Activated T-helper 2 cell treated with anti-CD3 and anti-CD28 coated beads, Interferon-gamma antibody, Interleukin-2, Interleukin-4, amounts not matched to agents 10 μg/mL and 5 μg/mL and 100 μg/mL, durations not matched to agents 14 hours and 24 hours and 36 hours (primary cell): ENCODE measurements around the gene GNAT1. TPM values are rescaled to one million over a fixed set of nuclear protein-coding genes. Genes with fewer than 3 reads are reported as not detected.
"Not testable (repeated sequence)": the region's sequence is repeated elsewhere in the genome, so short reads cannot be mapped to it uniquely, and the experiment has no call there.

Source experiments
- DNase-seq: peaks from one replicate; pipeline ENCODE4 v3.0.0; 2021; ENCODE audit warnings: low spot score
- H3K27ac Mint-ChIP-seq: one replicate; pipeline ENCODE4 v1.8.0; 2021; ENCODE audit warnings: mixed read lengths
- H3K27me3 Mint-ChIP-seq: one replicate; pipeline ENCODE4 v1.8.0; 2021; ENCODE audit warnings: low read depth, mixed read lengths
- H3K36me3 Mint-ChIP-seq: one replicate; pipeline ENCODE4 v1.8.0; 2021; ENCODE audit warnings: low read depth, mixed read lengths
- H3K4me1 Mint-ChIP-seq: one replicate; pipeline ENCODE4 v1.8.0; 2021; ENCODE audit warnings: low read depth, mixed read lengths
- H3K4me3 Mint-ChIP-seq: one replicate; pipeline ENCODE4 v1.8.0; 2021; ENCODE audit warnings: low read depth, mild to moderate bottlenecking, moderate library complexity, mixed read lengths
- H3K9me3 Mint-ChIP-seq: one replicate; pipeline ENCODE4 v1.8.0; 2021; ENCODE audit warnings: mixed read lengths
- intact Hi-C: fragments of 100-400 bp; cut with micrococcal nuclease; formaldehyde crosslinking; loops from one replicate; pipeline ENCODE4 v1.15.1; 2023
- total RNA-seq: library from RNA; stranded (reverse); gene quantifications from 2 replicates; pipeline ENCODE4 v1.2.3, GENCODE V29; 2022

Gene GNAT1
- total RNA-seq, 1 donor from 2014 or later = not detected

GRCh38 chr3:50228184-50228763 is 36.9 kb downstream of the GNAT1 start:
- H3K36me3 Mint-ChIP-seq, H3K27me3 Mint-ChIP-seq, intact Hi-C loops, DNase-seq, H3K9me3 Mint-ChIP-seq: not testable (repeated sequence)
- Mint-ChIP-seq H3K27ac (peak overlapping the region; percentile 78), H3K4me3 (peak overlapping the region; percentile 88), H3K4me1 (peaks cover 17% of the 10 kb centered on the region)

- Mint-ChIP-seq H3K36me3 (peaks cover 2% of the 10 kb centered on the region), H3K9me3 (no peaks in the 10 kb centered on the region), H3K27me3 (peaks cover 2% of the 10 kb centered on the region), H3K4me3 (peak overlapping the region; percentile 23), H3K4me1 (peaks cover 17% of the 10 kb centered on the region), H3K27ac (no peak overlapping the region)
- no peak for DNase-seq
- intact Hi-C loops = no loop called here
Observed at GRCh38 chr3:50229490-50229889, 38.1 kb downstream of the GNAT1 start.

GRCh38 chr3:50230104-50230793 is 38.8 kb downstream of the GNAT1 start:
- no peaks in the 10 kb centered on the region for H3K9me3 Mint-ChIP-seq
- intact Hi-C loops = no loop called here
- no peak overlapping the region for H3K27ac Mint-ChIP-seq
- DNase-seq = no peak
- H3K27me3 Mint-ChIP-seq = no peaks in the 10 kb centered on the region
- H3K4me3 Mint-ChIP-seq = no peak overlapping the region
- H3K4me1 Mint-ChIP-seq = peaks cover 17% of the 10 kb centered on the region
- H3K36me3 Mint-ChIP-seq = peaks cover 2% of the 10 kb centered on the region

- no peaks in the 10 kb centered on the region for H3K27me3 Mint-ChIP-seq
- H3K4me1 Mint-ChIP-seq = peaks cover 18% of the 10 kb centered on the region
- H3K4me3 Mint-ChIP-seq = no peak overlapping the region
- H3K27ac Mint-ChIP-seq = no peak overlapping the region
- DNase-seq = no peak
- H3K9me3 Mint-ChIP-seq = no peaks in the 10 kb centered on the region
- peaks cover 2% of the 10 kb centered on the region for H3K36me3 Mint-ChIP-seq
- intact Hi-C loops = no loop called here
Observed at GRCh38 chr3:50230794-50231125, 39.4 kb downstream of the GNAT1 start.

- DNase-seq = no peak
- no peaks in the 10 kb centered on the region for H3K27me3 Mint-ChIP-seq
- H3K36me3 Mint-ChIP-seq = peaks cover 5% of the 10 kb centered on the region
- H3K27ac Mint-ChIP-seq = no peak overlapping the region
- no peaks in the 10 kb centered on the region for H3K9me3 Mint-ChIP-seq
- intact Hi-C loops = no loop called here
- peaks cover 14% of the 10 kb centered on the region for H3K4me1 Mint-ChIP-seq
- H3K4me3 Mint-ChIP-seq = no peak overlapping the region
Observed at GRCh38 chr3:50231581-50231980, 40.2 kb downstream of the GNAT1 start.

GRCh38 chr3:50232303-50232702 is 40.9 kb downstream of the GNAT1 start:
- H3K27me3 Mint-ChIP-seq = no peaks in the 10 kb centered on the region
- H3K4me1 Mint-ChIP-seq = peaks cover 11% of the 10 kb centered on the region
- no peak for DNase-seq
- no peak overlapping the region for H3K27ac Mint-ChIP-seq
- H3K4me3 Mint-ChIP-seq = no peak overlapping the region
- intact Hi-C loops = no loop called here
- peaks cover 12% of the 10 kb centered on the region for H3K36me3 Mint-ChIP-seq
- no peaks in the 10 kb centered on the region for H3K9me3 Mint-ChIP-seq

- intact Hi-C loops = no loop called here
- peaks cover 11% of the 10 kb centered on the region for H3K4me1 Mint-ChIP-seq
- H3K9me3 Mint-ChIP-seq = no peaks in the 10 kb centered on the region
- H3K27ac Mint-ChIP-seq = no peak overlapping the region
- no peak for DNase-seq
- no peaks in the 10 kb centered on the region for H3K27me3 Mint-ChIP-seq
- no peak overlapping the region for H3K4me3 Mint-ChIP-seq
- H3K36me3 Mint-ChIP-seq = peaks cover 18% of the 10 kb centered on the region
Observed at GRCh38 chr3:50233176-50233575, 41.8 kb downstream of the GNAT1 start.

- Mint-ChIP-seq H3K9me3 (no peaks in the 10 kb centered on the region), H3K27me3 (no peaks in the 10 kb centered on the region), H3K27ac (peak within 1 kb of the TSS; percentile 89), H3K36me3 (peaks cover 37% of the 10 kb centered on the region), H3K4me1 (peaks cover 24% of the 10 kb centered on the region), H3K4me3 (peak within 1 kb of the TSS; percentile 95)
- DNase-seq = peak; percentile 99
- intact Hi-C loops = loop anchor here (2.0 to 5.0 kb wide), 4 partner anchors 63 to 366 kb away; partner anchors contain the start of genes HYAL2, HYAL3 and NAA80
Observed at GRCh38 chr3:50235716-50236483, 44.5 kb downstream of the GNAT1 start, which contains the start of gene GNAI2. TSS of gene GNAI2 (plus strand) at chr3:50236204. CDS start at chr3:50236336, 132 bp downstream.

GRCh38 chr3:50236484-50237132 is 45.2 kb downstream of the GNAT1 start:
- Mint-ChIP-seq H3K4me3 (peak overlapping the region; percentile 95), H3K9me3 (no peaks in the 10 kb centered on the region), H3K27me3 (no peaks in the 10 kb centered on the region), H3K4me1 (peaks cover 31% of the 10 kb centered on the region), H3K27ac (peak overlapping the region; percentile 89), H3K36me3 (peaks cover 39% of the 10 kb centered on the region)
- intact Hi-C loops = loop anchor here (2.0 to 5.0 kb wide), 4 partner anchors 62 to 366 kb away; partner anchors contain the start of genes HYAL2, HYAL3 and NAA80
- no peak for DNase-seq

- peak; percentile 37 for DNase-seq
- H3K27me3 Mint-ChIP-seq = no peaks in the 10 kb centered on the region
Observed at GRCh38 chr3:50237133-50237651, 45.8 kb downstream of the GNAT1 start.

GRCh38 chr3:50237754-50238548 is 46.5 kb downstream of the GNAT1 start:
- intact Hi-C loops = loop anchor here (1.0 to 5.0 kb wide), 6 partner anchors 8 to 364 kb away; partner anchors contain the start of genes HYAL2, HYAL3 and NAA80
- H3K4me3 Mint-ChIP-seq = peak overlapping the region; percentile 95
- peaks cover 43% of the 10 kb centered on the region for H3K4me1 Mint-ChIP-seq
- H3K27me3 Mint-ChIP-seq = no peaks in the 10 kb centered on the region
- H3K9me3 Mint-ChIP-seq = no peaks in the 10 kb centered on the region
- DNase-seq = peak; percentile 85
- H3K36me3 Mint-ChIP-seq = peaks cover 47% of the 10 kb centered on the region
- peak overlapping the region; percentile 89 for H3K27ac Mint-ChIP-seq

More at GRCh38 chr3:50237133-50237651, 45.8 kb downstream of the GNAT1 start:
- Mint-ChIP-seq H3K36me3 (peaks cover 43% of the 10 kb centered on the region), H3K9me3 (no peaks in the 10 kb centered on the region), H3K4me1 (peaks cover 36% of the 10 kb centered on the region), H3K27ac (peak overlapping the region; percentile 89), H3K4me3 (peak overlapping the region; percentile 95)
- intact Hi-C loops = loop anchor here (2.0 to 5.0 kb wide), 4 partner anchors 62 to 365 kb away; partner anchors contain the start of genes HYAL2, HYAL3 and NAA80
